Astrocyte (in vitro differentiated cells and primary cell): ENCODE measurements around the gene RNF150. TPM values are rescaled to one million over a fixed set of nuclear protein-coding genes. Genes with fewer than 3 reads are reported as not detected.

ENCODE experiments used
- DNase-seq: peaks from one replicate; pipeline ENCODE4 v3.0.0-alpha.2; 2010; ENCODE audit warnings: low read depth
- FAIRE-seq: peaks from 2 replicates; lab custom pipeline; 2011; peaks lifted over from hg19 to GRCh38; lab: Jason Lieb, UNC
- H2AFZ ChIP-seq: 2 replicates; pipeline ENCODE4 v1.6.0; 2012; ENCODE audit warnings: low read depth, low read length, inconsistent platforms
- H3K27ac ChIP-seq: 2 replicates; pipeline ENCODE4 v1.5.1; 2011; ENCODE audit warnings: low read depth, low read length, inconsistent platforms
- H3K27me3 ChIP-seq: 2 replicates; pipeline ENCODE4 v1.6.0; 2011; ENCODE audit warnings: low read length, inconsistent platforms; ENCODE audit not compliant: insufficient read depth
- H3K36me3 ChIP-seq: 2 replicates; pipeline ENCODE4 v1.5.1; 2011; ENCODE audit warnings: low read length, inconsistent platforms; ENCODE audit not compliant: insufficient read depth
- H3K4me1 ChIP-seq: 2 replicates; pipeline ENCODE4 v1.5.1; 2011; ENCODE audit warnings: low read length, inconsistent platforms; ENCODE audit not compliant: insufficient read depth
- H3K4me2 ChIP-seq: 2 replicates; pipeline ENCODE4 v1.6.0; 2012; ENCODE audit warnings: low read length, inconsistent platforms
- H3K4me3 ChIP-seq: 2 replicates; pipeline ENCODE4 v1.5.1; 2011; ENCODE audit warnings: low read depth, mild to moderate bottlenecking, low read length, inconsistent platforms; ENCODE audit not compliant: insufficient read depth
- H3K79me2 ChIP-seq: 2 replicates; pipeline ENCODE4 v1.6.0; 2012; ENCODE audit warnings: mild to moderate bottlenecking, low read length, inconsistent platforms; ENCODE audit not compliant: insufficient read depth
- H3K9ac ChIP-seq: 2 replicates; pipeline ENCODE4 v1.6.0; 2012; ENCODE audit warnings: mild to moderate bottlenecking, low read length, inconsistent platforms
- H3K9me3 ChIP-seq: 2 replicates; pipeline ENCODE4 v1.5.1; 2012; ENCODE audit warnings: low read depth, mild to moderate bottlenecking, low read length, inconsistent platforms; ENCODE audit not compliant: insufficient read depth
- H4K20me1 ChIP-seq: 2 replicates; pipeline ENCODE4 v1.6.0; 2012; ENCODE audit warnings: low read length, inconsistent platforms; ENCODE audit not compliant: insufficient read depth
- H3K27ac Mint-ChIP-seq: one replicate; pipeline ENCODE4 v1.8.0; 2021; ENCODE audit warnings: mild to moderate bottlenecking, mixed read lengths; ENCODE audit not compliant: unreplicated experiment
- H3K27me3 Mint-ChIP-seq: one replicate; pipeline ENCODE4 v1.8.0; 2021; ENCODE audit warnings: low read depth, mixed read lengths; ENCODE audit not compliant: unreplicated experiment
- H3K36me3 Mint-ChIP-seq: one replicate; pipeline ENCODE4 v1.8.0; 2021; ENCODE audit warnings: low read depth, mixed read lengths; ENCODE audit not compliant: unreplicated experiment
- H3K4me1 Mint-ChIP-seq: one replicate; pipeline ENCODE4 v1.8.0; 2021; ENCODE audit warnings: low read depth, mixed read lengths; ENCODE audit not compliant: unreplicated experiment
- H3K4me3 Mint-ChIP-seq: one replicate; pipeline ENCODE4 v1.8.0; 2021; ENCODE audit warnings: mild to moderate bottlenecking, moderate library complexity, mixed read lengths; ENCODE audit not compliant: unreplicated experiment
- H3K9me3 Mint-ChIP-seq: one replicate; pipeline ENCODE4 v1.8.0; 2021; ENCODE audit warnings: mild to moderate bottlenecking, mixed read lengths; ENCODE audit not compliant: unreplicated experiment
- CTCF ChIP-seq: IDR thresholded peaks from 2 replicates; pipeline ENCODE4 v1.5.1; 2011; ENCODE audit warnings: low read depth, mild to moderate bottlenecking, inconsistent platforms, low read length, moderate library complexity; ENCODE audit not compliant: insufficient read depth
- EZH2 ChIP-seq: IDR thresholded peaks from 2 replicates; pipeline ENCODE4 v1.6.1; 2012; ENCODE audit warnings: mild to moderate bottlenecking, low read length, inconsistent platforms; ENCODE audit not compliant: insufficient read depth
- total RNA-seq: library from RNA; stranded (reverse); gene quantifications from 2 replicates; pipeline ENCODE4 v1.2.1, GENCODE V29; 2021

Gene RNF150
- total RNA-seq, 1 donor from 2014 or later, result 5.2 TPM

GRCh38 chr4:141009129-141009528 lies 124.1 kb downstream of the RNF150 start:
- no peak overlapping the region for H2AFZ ChIP-seq
- no peaks in the 10 kb centered on the region for H3K9me3 Mint-ChIP-seq
- H3K4me3 ChIP-seq, result no peak overlapping the region
- no peak overlapping the region for H3K9ac ChIP-seq
- no peak overlapping the region for H3K4me2 ChIP-seq
- H3K27me3 ChIP-seq, result no peaks in the 10 kb centered on the region
- no peaks in the 10 kb centered on the region for H3K4me1 Mint-ChIP-seq
- no peaks in the 10 kb centered on the region for H3K4me1 ChIP-seq
- no peaks in the 10 kb centered on the region for H3K9me3 ChIP-seq
- H3K4me3 Mint-ChIP-seq, result no peak overlapping the region
- H3K27ac ChIP-seq, result no peak overlapping the region
- no peaks in the 10 kb centered on the region for H3K36me3 Mint-ChIP-seq
- no peaks in the 10 kb centered on the region for H4K20me1 ChIP-seq
- no peaks in the 10 kb centered on the region for H3K27me3 Mint-ChIP-seq
- no peaks in the 10 kb centered on the region for H3K36me3 ChIP-seq
- FAIRE-seq (no peak), DNase-seq (no peak)
- no peaks in the 10 kb centered on the region for H3K79me2 ChIP-seq
- TF ChIP-seq CTCF (no peak), EZH2 (no peak)
- H3K27ac Mint-ChIP-seq, result no peak overlapping the region

GRCh38 chr4:141006242-141006802 lies 126.9 kb downstream of the RNF150 start:
- Histone ChIP-seq H4K20me1 (no peaks in the 10 kb centered on the region), H3K4me1 (no peaks in the 10 kb centered on the region), H3K4me3 (no peak overlapping the region), H3K9me3 (no peaks in the 10 kb centered on the region), H3K36me3 (no peaks in the 10 kb centered on the region), H3K4me2 (no peak overlapping the region), H3K27me3 (no peaks in the 10 kb centered on the region), H3K79me2 (no peaks in the 10 kb centered on the region), H3K27ac (no peak overlapping the region), H3K9ac (no peak overlapping the region), H2AFZ (no peak overlapping the region)
- H3K27ac Mint-ChIP-seq, result no peak overlapping the region
- H3K9me3 Mint-ChIP-seq, result no peaks in the 10 kb centered on the region
- H3K27me3 Mint-ChIP-seq, result no peaks in the 10 kb centered on the region
- no peak for FAIRE-seq
- no peak for DNase-seq
- TF ChIP-seq CTCF (no peak), EZH2 (no peak)
- H3K4me1 Mint-ChIP-seq, result peaks cover 5% of the 10 kb centered on the region
- no peak overlapping the region for H3K4me3 Mint-ChIP-seq
- no peaks in the 10 kb centered on the region for H3K36me3 Mint-ChIP-seq

- H2AFZ ChIP-seq, result no peak overlapping the region
- no peak for DNase-seq
- Mint-ChIP-seq H3K27me3 (no peaks in the 10 kb centered on the region), H3K27ac (no peak overlapping the region), H3K9me3 (no peaks in the 10 kb centered on the region), H3K4me1 (peaks cover 5% of the 10 kb centered on the region), H3K4me3 (no peak overlapping the region), H3K36me3 (no peaks in the 10 kb centered on the region)
- no peaks in the 10 kb centered on the region for H3K36me3 ChIP-seq
- H3K79me2 ChIP-seq, result no peaks in the 10 kb centered on the region
- TF ChIP-seq CTCF, result no peak
- TF ChIP-seq EZH2, result no peak
- no peaks in the 10 kb centered on the region for H3K27me3 ChIP-seq
- no peak overlapping the region for H3K4me3 ChIP-seq
- H3K4me1 ChIP-seq, result no peaks in the 10 kb centered on the region
- H3K27ac ChIP-seq, result no peak overlapping the region
- no peaks in the 10 kb centered on the region for H4K20me1 ChIP-seq
- no peak overlapping the region for H3K9ac ChIP-seq
- no peaks in the 10 kb centered on the region for H3K9me3 ChIP-seq
- no peak for FAIRE-seq
- H3K4me2 ChIP-seq, result no peak overlapping the region
Measured at GRCh38 chr4:141004823-141005222, 128.4 kb downstream of the RNF150 start.
